Chondrocyte (in vitro differentiated cells): ENCODE measurements around the gene ZNF784. TPM values are rescaled to one million over a fixed set of nuclear protein-coding genes. Genes with fewer than 3 reads are reported as not detected.

Experiments
- DNase-seq: peaks from one replicate; pipeline ENCODE4 v3.0.0; 2021; ENCODE audit warnings: mixed read lengths, low spot score
- H3K27ac Mint-ChIP-seq: one replicate; pipeline ENCODE4 v1.8.0; 2021; ENCODE audit warnings: mild to moderate bottlenecking, moderate library complexity, mixed read lengths; ENCODE audit not compliant: unreplicated experiment
- H3K27me3 Mint-ChIP-seq: 2 replicates; pipeline ENCODE4 v1.8.0; 2021; ENCODE audit warnings: low read depth, mixed read lengths
- H3K36me3 Mint-ChIP-seq: 2 replicates; pipeline ENCODE4 v1.8.0; 2021; ENCODE audit warnings: low read depth, mixed read lengths
- H3K4me1 Mint-ChIP-seq: 2 replicates; pipeline ENCODE4 v1.8.0; 2021; ENCODE audit warnings: low read depth, mild to moderate bottlenecking, mixed read lengths
- H3K4me3 Mint-ChIP-seq: one replicate; pipeline ENCODE4 v1.8.0; 2021; ENCODE audit warnings: mild to moderate bottlenecking, moderate library complexity, mixed read lengths; ENCODE audit not compliant: unreplicated experiment
- H3K9me3 Mint-ChIP-seq: 2 replicates; pipeline ENCODE4 v1.8.0; 2021; ENCODE audit warnings: low read depth, mixed read lengths
- total RNA-seq: library from RNA; stranded (reverse); gene quantifications from 3 replicates; pipeline ENCODE4 v1.2.1, GENCODE V29; 2021
- TF ChIP-seq, protein P1 (sequence below): fragments of 200-600 bp; sonication (generic); IDR thresholded peaks from 2 replicates; pipeline ENCODE4 v1.5.0; 2021; ENCODE audit warnings: antibody characterized with exemption, mild to moderate bottlenecking, moderate library complexity

ZNF784 gene
- total RNA-seq, 1 donor from 2014 or later: 6.4 TPM

- Mint-ChIP-seq H3K27me3 (no peaks in the 10 kb centered on the region), H3K27ac (no peak overlapping the region), H3K4me1 (peaks cover 47% of the 10 kb centered on the region), H3K4me3 (no peak overlapping the region), H3K36me3 (peaks cover 3% of the 10 kb centered on the region), H3K9me3 (no peaks in the 10 kb centered on the region)
- TF ChIP-seq, protein P1, sequence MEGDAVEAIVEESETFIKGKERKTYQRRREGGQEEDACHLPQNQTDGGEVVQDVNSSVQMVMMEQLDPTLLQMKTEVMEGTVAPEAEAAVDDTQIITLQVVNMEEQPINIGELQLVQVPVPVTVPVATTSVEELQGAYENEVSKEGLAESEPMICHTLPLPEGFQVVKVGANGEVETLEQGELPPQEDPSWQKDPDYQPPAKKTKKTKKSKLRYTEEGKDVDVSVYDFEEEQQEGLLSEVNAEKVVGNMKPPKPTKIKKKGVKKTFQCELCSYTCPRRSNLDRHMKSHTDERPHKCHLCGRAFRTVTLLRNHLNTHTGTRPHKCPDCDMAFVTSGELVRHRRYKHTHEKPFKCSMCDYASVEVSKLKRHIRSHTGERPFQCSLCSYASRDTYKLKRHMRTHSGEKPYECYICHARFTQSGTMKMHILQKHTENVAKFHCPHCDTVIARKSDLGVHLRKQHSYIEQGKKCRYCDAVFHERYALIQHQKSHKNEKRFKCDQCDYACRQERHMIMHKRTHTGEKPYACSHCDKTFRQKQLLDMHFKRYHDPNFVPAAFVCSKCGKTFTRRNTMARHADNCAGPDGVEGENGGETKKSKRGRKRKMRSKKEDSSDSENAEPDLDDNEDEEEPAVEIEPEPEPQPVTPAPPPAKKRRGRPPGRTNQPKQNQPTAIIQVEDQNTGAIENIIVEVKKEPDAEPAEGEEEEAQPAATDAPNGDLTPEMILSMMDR: no peak
- peak; percentile 94 for DNase-seq
Observed at GRCh38 chr19:55652311-55653128, 28.2 kb upstream of the ZNF784 start.

DNA sequence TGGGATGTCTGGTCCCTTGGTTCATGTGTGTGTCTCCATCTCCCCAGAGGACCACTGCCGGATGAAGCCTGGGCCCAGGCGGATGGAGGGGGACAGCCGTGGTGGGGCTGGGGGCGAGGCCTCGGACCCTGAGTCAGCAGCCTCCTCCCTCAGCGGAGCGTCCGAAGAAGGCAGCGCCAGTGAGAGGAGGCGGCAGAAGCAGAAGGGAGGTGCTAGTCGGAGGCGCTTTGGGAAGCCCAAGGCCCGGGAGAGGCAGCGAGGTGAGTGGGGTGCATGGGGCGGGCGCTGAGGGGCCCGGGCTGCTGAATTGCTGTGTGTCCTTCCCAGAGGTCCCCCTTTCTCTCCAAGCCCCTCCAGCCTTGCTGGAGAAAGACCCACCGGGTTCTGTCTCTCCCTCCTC is 26.9 kb upstream of the ZNF784 start:
- Mint-ChIP-seq H3K4me3 (no peak overlapping the region), H3K4me1 (peaks cover 42% of the 10 kb centered on the region), H3K27me3 (no peaks in the 10 kb centered on the region), H3K27ac (no peak overlapping the region), H3K9me3 (no peaks in the 10 kb centered on the region), H3K36me3 (peaks cover 3% of the 10 kb centered on the region)
- DNase-seq: peak; percentile 83
- TF ChIP-seq, protein P1: no peak

GRCh38 chr19:55650602-55651230 is 26.4 kb upstream of the ZNF784 start:
- no peaks in the 10 kb centered on the region for H3K27me3 Mint-ChIP-seq
- H3K9me3 Mint-ChIP-seq: no peaks in the 10 kb centered on the region
- no peak overlapping the region for H3K4me3 Mint-ChIP-seq
- TF ChIP-seq, protein P1: no peak
- peak; percentile 92 for DNase-seq
- peak overlapping the region; percentile 33 for H3K27ac Mint-ChIP-seq
- H3K36me3 Mint-ChIP-seq: peaks cover 3% of the 10 kb centered on the region
- H3K4me1 Mint-ChIP-seq: peaks cover 38% of the 10 kb centered on the region

DNA sequence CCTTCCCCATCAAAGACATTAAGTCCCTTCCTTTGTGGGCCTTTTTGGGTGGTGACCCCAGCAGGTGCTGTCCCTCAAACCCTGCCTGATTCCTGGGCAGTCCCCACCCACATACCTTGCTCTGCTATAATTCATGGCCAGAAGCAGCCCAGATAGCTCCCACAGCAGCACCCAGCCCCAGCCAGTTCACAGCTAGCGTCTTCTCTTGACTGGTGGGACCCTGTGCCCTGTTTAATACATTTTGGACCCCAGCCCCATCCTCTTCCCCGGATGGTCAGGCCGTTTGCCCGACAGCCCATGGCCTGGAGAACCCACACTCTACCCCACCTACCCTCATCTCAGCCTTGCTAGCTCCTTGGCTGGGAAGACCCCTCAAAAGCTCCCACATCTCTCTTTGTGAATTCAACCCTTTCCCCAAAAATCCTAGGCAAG is 25.8 kb upstream of the ZNF784 start:
- no peak overlapping the region for H3K4me3 Mint-ChIP-seq
- H3K27me3 Mint-ChIP-seq: no peaks in the 10 kb centered on the region
- DNase-seq: no peak
- no peaks in the 10 kb centered on the region for H3K9me3 Mint-ChIP-seq
- H3K4me1 Mint-ChIP-seq: peaks cover 43% of the 10 kb centered on the region
- H3K36me3 Mint-ChIP-seq: peaks cover 7% of the 10 kb centered on the region
- H3K27ac Mint-ChIP-seq: peak overlapping the region; percentile 77
- TF ChIP-seq, protein P1: no peak

DNA sequence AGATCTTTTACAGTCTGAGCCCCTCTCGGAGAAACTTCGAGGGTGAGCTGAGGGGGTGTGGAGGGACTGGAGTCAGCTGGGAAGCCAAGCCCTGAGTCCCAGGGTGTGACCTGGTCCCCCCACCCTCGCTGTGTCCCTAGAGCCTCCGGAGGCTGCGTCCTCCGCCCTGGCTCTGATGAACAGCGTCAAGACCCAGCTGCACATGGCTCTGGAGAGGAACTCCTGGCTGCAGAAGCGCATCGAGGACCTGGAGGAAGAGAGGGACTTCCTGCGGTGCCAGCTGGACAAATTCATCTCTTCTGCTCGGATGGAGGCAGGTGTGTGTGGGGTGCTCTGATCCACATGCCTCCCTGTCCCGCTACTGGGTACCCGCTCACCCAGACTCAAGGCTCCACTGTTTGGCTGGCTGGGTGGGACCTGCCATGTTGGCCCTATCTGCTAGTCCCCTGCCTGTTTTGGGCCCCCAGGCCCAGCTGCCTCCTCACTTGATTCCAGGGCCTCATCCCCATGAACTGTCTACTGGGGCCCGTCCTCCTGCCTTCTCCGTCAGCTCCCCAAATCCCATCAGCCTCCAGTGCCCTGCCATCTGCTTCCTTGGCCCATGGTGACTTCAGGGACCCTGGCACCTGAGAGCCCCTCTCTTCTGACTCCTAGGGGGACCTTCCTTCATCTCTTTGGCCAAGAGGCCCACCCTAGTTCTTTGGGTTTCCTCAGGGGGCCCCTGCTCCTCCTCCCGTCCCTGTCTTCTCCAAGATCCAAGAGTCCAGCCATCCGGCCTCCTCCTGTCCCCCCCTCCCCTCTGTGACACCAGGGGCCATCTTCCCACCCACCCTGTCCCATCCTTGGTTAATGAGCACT is 25.1 kb upstream of the ZNF784 start:
- peak overlapping the region; percentile 81 for H3K4me3 Mint-ChIP-seq
- H3K27me3 Mint-ChIP-seq: no peaks in the 10 kb centered on the region
- H3K9me3 Mint-ChIP-seq: no peaks in the 10 kb centered on the region
- TF ChIP-seq, protein P1: no peak
- peak; percentile 74 for DNase-seq
- H3K36me3 Mint-ChIP-seq: peaks cover 8% of the 10 kb centered on the region
- peaks cover 45% of the 10 kb centered on the region for H3K4me1 Mint-ChIP-seq
- H3K27ac Mint-ChIP-seq: peak overlapping the region; percentile 77
